Measurements from ENCODE around the gene MRPS18A.

GRCh38 chr6:43669050-43669921 is 18.3 kb downstream of the MRPS18A start:
- TF ChIP-seq CTCF (IDR thresholded peaks at IDR 0.05): no peak
- no peak for TF ChIP-seq EZH2 (IDR thresholded peaks at IDR 0.05; ENCODE audit: borderline replicate concordance, insufficient read depth, low read depth, low read length, poor library complexity, severe bottlenecking)

Data from B cell (primary cell).